WTC11 (cell line): Measurements from ENCODE around the gene CCM2.

Experiments
- CTCF ChIP-seq: fragments of 200-600 bp; IDR thresholded peaks from 2 replicates; pipeline ENCODE4 v1.8.0; 2022; ENCODE audit warnings: antibody characterized with exemption
- JUN ChIP-seq: sonication (generic); formaldehyde crosslinking; IDR thresholded peaks from 2 replicates; pipeline ENCODE4 v1.8.0; 2023; ENCODE audit warnings: mild to moderate bottlenecking, missing genetic modification reagents
- ZNF121 ChIP-seq: sonication (generic); formaldehyde crosslinking; IDR thresholded peaks from 2 replicates; pipeline ENCODE4 v1.8.0; 2023; ENCODE audit warnings: missing genetic modification reagents
- TF ChIP-seq, protein P1 (sequence below): sonication (generic); formaldehyde crosslinking; IDR thresholded peaks from 2 replicates; pipeline ENCODE4 v1.8.1; 2022; ENCODE audit warnings: low read depth, missing genetic modification reagents, borderline replicate concordance
- TF ChIP-seq, protein P2 (sequence below): sonication (generic); formaldehyde crosslinking; IDR thresholded peaks from 2 replicates; pipeline ENCODE4 v1.8.0; 2022; ENCODE audit warnings: mild to moderate bottlenecking, missing genetic modification reagents

GRCh38 chr7:44978511-44979366, 21.3 kb upstream of the CCM2 start, which contains the start of gene MYO1G:
- TF ChIP-seq JUN = no peak
- TF ChIP-seq, protein P1, sequence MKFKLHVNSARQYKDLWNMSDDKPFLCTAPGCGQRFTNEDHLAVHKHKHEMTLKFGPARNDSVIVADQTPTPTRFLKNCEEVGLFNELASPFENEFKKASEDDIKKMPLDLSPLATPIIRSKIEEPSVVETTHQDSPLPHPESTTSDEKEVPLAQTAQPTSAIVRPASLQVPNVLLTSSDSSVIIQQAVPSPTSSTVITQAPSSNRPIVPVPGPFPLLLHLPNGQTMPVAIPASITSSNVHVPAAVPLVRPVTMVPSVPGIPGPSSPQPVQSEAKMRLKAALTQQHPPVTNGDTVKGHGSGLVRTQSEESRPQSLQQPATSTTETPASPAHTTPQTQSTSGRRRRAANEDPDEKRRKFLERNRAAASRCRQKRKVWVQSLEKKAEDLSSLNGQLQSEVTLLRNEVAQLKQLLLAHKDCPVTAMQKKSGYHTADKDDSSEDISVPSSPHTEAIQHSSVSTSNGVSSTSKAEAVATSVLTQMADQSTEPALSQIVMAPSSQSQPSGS (CRISPR knock-in tag) = no peak
- TF ChIP-seq, protein P2, sequence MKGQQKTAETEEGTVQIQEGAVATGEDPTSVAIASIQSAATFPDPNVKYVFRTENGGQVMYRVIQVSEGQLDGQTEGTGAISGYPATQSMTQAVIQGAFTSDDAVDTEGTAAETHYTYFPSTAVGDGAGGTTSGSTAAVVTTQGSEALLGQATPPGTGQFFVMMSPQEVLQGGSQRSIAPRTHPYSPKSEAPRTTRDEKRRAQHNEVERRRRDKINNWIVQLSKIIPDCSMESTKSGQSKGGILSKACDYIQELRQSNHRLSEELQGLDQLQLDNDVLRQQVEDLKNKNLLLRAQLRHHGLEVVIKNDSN (CRISPR knock-in tag) = no peak
- TF ChIP-seq ZNF121 (CRISPR knock-in tag) = no peak
- TF ChIP-seq CTCF = no peak
